Thyroid gland (tissue), 4 donors: ENCODE measurements around the gene ZNF683. TPM values are rescaled to one million over a fixed set of nuclear protein-coding genes. Genes with fewer than 3 reads are reported as not detected.
"Not testable (repeated sequence)": the region's sequence is repeated elsewhere in the genome, so short reads cannot be mapped to it uniquely, and the experiment has no call there.

Source experiments
- DNase-seq, 2 donors: peaks; one replicate each; pipeline ENCODE4 v3.0.0-alpha.2; 2019
- H3K27ac ChIP-seq, 3 donors: fragments of 200-600 bp; sonication (generic); 1 replicate in 2 of 3; 2 replicates in 1 of 3; pipeline ENCODE4 v1.5.1; 2016 to 2019; ENCODE audit warnings: mild to moderate bottlenecking in 1 of 3, moderate library complexity in 1 of 3
- H3K27me3 ChIP-seq: fragments of 200-600 bp; sonication (generic); one replicate; pipeline ENCODE4 v1.5.1; 2019
- H3K36me3 ChIP-seq, 2 donors: fragments of 200-600 bp; sonication (generic); one replicate each; pipeline ENCODE4 v1.5.1; 2016 to 2019
- H3K4me1 ChIP-seq, 2 donors: fragments of 200-600 bp; sonication (generic); one replicate each; pipeline ENCODE4 v1.5.1; 2017 to 2019
- H3K4me3 ChIP-seq, 3 donors: fragments of 200-600 bp; sonication (generic); replicated peaks in 1 of 3; 1 replicate in 2 of 3; 2 replicates in 1 of 3; pipeline ENCODE4 v1.5.1; 2016; ENCODE audit warnings: mild to moderate bottlenecking in 1 of 3
- H3K9me3 ChIP-seq: fragments of 200-600 bp; sonication (generic); one replicate; pipeline ENCODE4 v1.5.1; 2017
- CTCF ChIP-seq, 6 experiments: fragments of 200-600 bp in 3 of 6; fragments of 450-650 bp in 3 of 6; sonication (generic) in 3 of 6; IDR thresholded peaks; one replicate each; pipeline ENCODE4 v1.5.1; 2016 to 2019; ENCODE audit warnings: antibody characterized with exemption in 6 of 6, mild to moderate bottlenecking in 2 of 6, inconsistent platforms in 1 of 6, moderate library complexity in 1 of 6
- POLR2A ChIP-seq, 2 donors: fragments of 450-650 bp; IDR thresholded peaks; one replicate each; pipeline ENCODE4 v1.6.1; 2017; ENCODE audit warnings: antibody characterized with exemption in 2 of 2, mild to moderate bottlenecking in 2 of 2, moderate library complexity in 1 of 2
- WGBS, 2 donors: methylation state at CpG; one replicate each; pipeline ENCODE4 v1.1.5; 2017; 5-methylcytosine and 5-hydroxymethylcytosine counted together
- intact Hi-C: fragments of 100-400 bp; cut with DNase I; formaldehyde crosslinking; loops from one replicate; pipeline ENCODE4 v1.15.1; 2023
- total RNA-seq, 4 donors: library from RNA; depleted of rRNA; stranded (reverse); fragments of >200 nt; gene quantifications; one replicate each; pipeline ENCODE4 v1.2.3, GENCODE V29; 2016

Gene ZNF683
- total RNA-seq, 4 donors from 2014 or later, result 0.59 TPM; not detected in 3

DNA sequence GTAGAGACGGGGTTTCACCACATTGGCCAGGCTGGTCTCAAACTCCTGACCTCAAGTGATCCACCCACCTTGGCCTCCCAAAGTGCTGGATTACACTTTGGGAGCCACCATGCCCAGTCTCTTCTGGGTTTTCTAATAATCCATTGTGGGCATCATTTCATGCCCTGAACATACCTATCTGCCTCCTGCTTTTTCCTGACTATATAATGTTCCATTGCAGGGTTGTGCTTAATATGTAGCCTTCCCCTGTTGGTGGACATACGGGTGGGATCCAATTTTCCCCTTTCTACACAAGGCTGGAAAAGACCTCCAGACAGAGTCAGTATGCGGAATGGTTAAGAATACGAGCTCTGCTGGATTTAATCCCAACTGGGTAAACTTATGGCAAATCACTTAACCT lies 3.5 kb upstream of the ZNF683 start:
- Histone ChIP-seq H3K4me3 (no peak overlapping the region), H3K27me3 (no peaks in the 10 kb centered on the region), H3K36me3 (no peaks in the 10 kb centered on the region), H3K27ac (no peak overlapping the region), H3K9me3 (no peaks in the 10 kb centered on the region), H3K4me1 (no peaks in the 10 kb centered on the region)
- 85 to 91% methylated on average over 4 of the region's 4 CpGs for WGBS, 2 donors
- intact Hi-C loops, result no loop called here
- no peak for DNase-seq
- TF ChIP-seq CTCF (IDR thresholded peaks at IDR 0.05), result no peak

DNA sequence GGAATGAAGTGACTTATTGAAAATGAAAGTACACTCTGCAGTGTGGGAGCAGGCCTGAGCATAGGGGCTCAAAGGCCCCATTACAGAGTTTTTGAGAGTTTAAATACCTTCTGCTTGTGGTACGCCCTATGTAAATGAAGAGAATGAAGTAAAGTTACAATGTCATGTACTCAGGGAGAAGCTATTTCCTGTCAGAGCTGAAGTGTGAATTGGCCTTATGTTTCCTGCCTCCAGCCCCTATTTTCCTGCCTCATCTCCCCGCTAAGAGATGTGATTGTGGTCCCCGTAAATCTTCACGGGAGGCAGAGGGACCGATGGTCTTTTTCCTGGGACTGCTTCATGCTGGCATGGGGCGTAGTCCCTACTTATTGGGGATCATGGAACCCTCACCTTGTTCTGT lies 2.5 kb upstream of the ZNF683 start:
- Histone ChIP-seq H3K27ac (no peak overlapping the region), H3K36me3 (no peaks in the 10 kb centered on the region), H3K27me3 (no peaks in the 10 kb centered on the region), H3K4me3 (no peak overlapping the region), H3K4me1 (no peaks in the 10 kb centered on the region), H3K9me3 (no peaks in the 10 kb centered on the region)
- 70 to 77% methylated on average over 6 of the region's 6 CpGs for WGBS, 2 donors
- intact Hi-C loops, result no loop called here
- DNase-seq, result no peak
- no peak for TF ChIP-seq CTCF (IDR thresholded peaks at IDR 0.05)
- TF ChIP-seq POLR2A (IDR thresholded peaks at IDR 0.05), result no peak

DNA sequence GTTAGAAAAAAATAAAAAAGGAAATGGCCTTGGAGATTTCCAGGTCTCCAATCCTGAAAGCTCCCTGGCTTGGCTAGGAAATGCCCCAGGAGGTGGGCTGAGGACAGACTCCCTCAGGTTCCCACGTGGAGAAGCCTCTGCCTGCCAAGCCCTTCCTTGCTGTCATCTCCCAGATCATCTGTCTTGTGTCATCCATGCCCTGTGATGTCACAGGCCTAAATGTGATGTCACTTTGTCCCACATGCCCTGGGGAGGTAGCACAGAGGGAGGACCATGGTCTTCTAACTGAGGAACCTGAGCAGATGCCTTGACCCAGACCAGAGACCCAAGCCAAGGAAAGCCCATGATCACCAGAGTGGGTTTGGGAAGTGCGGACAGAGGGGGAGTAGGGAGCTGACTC lies 1.8 kb upstream of the ZNF683 start:
- H3K4me1 ChIP-seq, H3K4me3 ChIP-seq, H3K27ac ChIP-seq, H3K36me3 ChIP-seq, intact Hi-C loops, H3K27me3 ChIP-seq, DNase-seq, H3K9me3 ChIP-seq: not testable (repeated sequence)
- WGBS, 2 donors, result 46 to 64% methylated on average over 2 of the region's 2 CpGs

DNA sequence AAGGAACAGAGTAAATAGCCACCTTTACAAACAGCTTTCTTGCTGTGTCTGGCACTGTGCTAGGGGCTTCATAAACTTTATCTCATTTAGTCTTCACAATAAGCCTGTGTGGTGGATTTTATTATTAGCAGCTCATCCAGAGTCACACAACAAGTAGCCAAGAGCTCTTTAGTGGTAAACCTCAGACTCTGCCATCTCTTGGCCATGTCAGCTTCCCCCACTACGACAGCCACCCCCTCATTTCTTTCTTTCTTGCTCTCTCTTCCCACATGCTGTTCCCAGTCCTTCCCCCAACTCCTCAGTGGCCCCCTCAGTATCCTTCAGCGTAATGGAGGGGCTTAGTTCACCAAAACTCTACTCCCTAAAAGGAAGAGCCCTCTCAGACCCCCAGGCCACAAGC lies 1.2 kb upstream of the ZNF683 start:
- intact Hi-C loops, result no loop called here

DNA sequence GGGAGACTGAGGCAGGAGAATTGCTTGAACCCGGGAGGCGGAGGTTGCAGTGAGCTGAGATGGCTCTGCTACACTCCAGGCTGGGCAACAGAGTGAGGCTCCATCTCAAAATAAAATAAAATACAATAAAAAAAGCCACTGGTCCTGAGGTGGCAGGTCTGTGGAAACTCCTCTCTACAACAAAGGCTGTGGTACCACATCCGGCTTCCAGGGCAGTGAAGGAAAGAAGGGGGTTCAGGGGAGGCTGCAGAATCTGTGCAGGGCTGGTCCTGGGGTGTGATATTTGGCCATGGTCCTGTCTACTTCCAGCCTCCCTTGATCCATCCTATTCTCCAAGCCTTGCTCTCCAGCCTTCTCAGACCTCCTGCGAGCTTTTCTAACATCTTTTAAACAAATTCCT lies 731 bp upstream of the ZNF683 start:
- Histone ChIP-seq H3K36me3 (no peaks in the 10 kb centered on the region), H3K4me3 (no peak overlapping the region), H3K9me3 (no peaks in the 10 kb centered on the region), H3K27ac (no peak overlapping the region), H3K4me1 (no peaks in the 10 kb centered on the region), H3K27me3 (no peaks in the 10 kb centered on the region)
- intact Hi-C loops, result no loop called here
- DNase-seq, result no peak
- no peak for TF ChIP-seq POLR2A (IDR thresholded peaks at IDR 0.05)
- no peak for TF ChIP-seq CTCF (IDR thresholded peaks at IDR 0.05)
- 85 to 86% methylated on average over 4 of the region's 4 CpGs for WGBS, 2 donors

More for the DNA sequence above, 1.2 kb upstream of the ZNF683 start:
- no peak for TF ChIP-seq CTCF (IDR thresholded peaks at IDR 0.05)
- no peak for TF ChIP-seq POLR2A (IDR thresholded peaks at IDR 0.05)
- no peaks in the 10 kb centered on the region for H3K9me3 ChIP-seq
- 44 to 60% methylated on average over 2 of the region's 2 CpGs for WGBS, 2 donors
- DNase-seq, result no peak
- H3K4me1 ChIP-seq, result no peaks in the 10 kb centered on the region
- H3K27ac ChIP-seq, result no peak overlapping the region
- H3K4me3 ChIP-seq, result no peak overlapping the region
- H3K36me3 ChIP-seq, result no peaks in the 10 kb centered on the region
- H3K27me3 ChIP-seq, result no peaks in the 10 kb centered on the region

DNA sequence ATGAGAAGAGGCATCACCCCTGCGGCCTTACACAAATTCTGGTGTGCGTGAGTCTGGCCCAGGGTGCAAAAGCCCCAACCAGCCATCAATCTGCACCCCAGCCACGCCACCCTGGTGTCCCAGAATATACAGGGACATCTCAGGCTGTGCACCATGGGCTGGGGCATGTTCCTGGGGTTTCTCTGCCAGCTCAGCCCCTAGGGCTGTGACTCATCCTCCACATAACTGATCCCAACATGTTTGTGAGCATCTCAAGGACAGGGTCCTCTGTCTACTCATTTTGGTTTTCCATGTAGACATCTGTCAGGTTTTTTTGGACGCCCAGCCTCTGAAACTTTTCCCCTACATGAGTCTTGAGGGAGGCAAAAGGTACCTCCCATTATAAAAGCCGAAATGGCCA lies 511 bp downstream of the ZNF683 start:
- 93 to 95% methylated on average over 5 of the region's 5 CpGs for WGBS, 2 donors
- Histone ChIP-seq H3K4me3 (no peak overlapping the region), H3K36me3 (no peaks in the 10 kb centered on the region), H3K27me3 (no peaks in the 10 kb centered on the region), H3K27ac (no peak overlapping the region), H3K4me1 (no peaks in the 10 kb centered on the region), H3K9me3 (no peaks in the 10 kb centered on the region)
- intact Hi-C loops, result no loop called here
- no peak for DNase-seq
- TF ChIP-seq POLR2A (IDR thresholded peaks at IDR 0.05) (no peak), CTCF (IDR thresholded peaks at IDR 0.05) (no peak)
